H9 (cell line): Measurements from ENCODE around the gene AKAP7. TPM values are rescaled to one million over a fixed set of nuclear protein-coding genes. Genes with fewer than 3 reads are reported as not detected.

Experiments
- DNase-seq: peaks from one replicate; pipeline ENCODE4 v3.0.0-alpha.2; 2017
- H2AFZ ChIP-seq: one replicate; pipeline ENCODE4 v1.6.1; 2013; ENCODE audit warnings: mild to moderate bottlenecking, low read length, control low read depth, moderate library complexity
- H2AK5ac ChIP-seq: 2 replicates; pipeline ENCODE4 v1.6.1; 2013; ENCODE audit warnings: low read length, control low read depth, mixed read lengths; ENCODE audit not compliant: insufficient read length
- H2BK120ac ChIP-seq: one replicate; pipeline ENCODE4 v1.6.1; 2013; ENCODE audit warnings: low read depth, mild to moderate bottlenecking, low read length, control low read depth, inconsistent platforms; ENCODE audit not compliant: poor library complexity, severe bottlenecking
- H2BK12ac ChIP-seq: 2 replicates; pipeline ENCODE4 v1.6.1; 2013; ENCODE audit warnings: low read length, control low read depth, mixed read lengths, low read depth; ENCODE audit not compliant: insufficient read length
- H2BK15ac ChIP-seq: 2 replicates; pipeline ENCODE4 v1.6.1; 2013; ENCODE audit warnings: low read depth, low read length, control low read depth
- H2BK20ac ChIP-seq: one replicate; pipeline ENCODE4 v1.6.1; 2013; ENCODE audit warnings: low read depth, mild to moderate bottlenecking, low read length, control low read depth, inconsistent platforms; ENCODE audit not compliant: poor library complexity, severe bottlenecking
- H2BK5ac ChIP-seq: 2 replicates; pipeline ENCODE4 v1.6.1; 2013; ENCODE audit warnings: low read length, control low read depth, mixed read lengths; ENCODE audit not compliant: insufficient read length
- H3K14ac ChIP-seq: 2 replicates; pipeline ENCODE4 v1.6.1; 2013; ENCODE audit warnings: low read length, control low read depth; ENCODE audit not compliant: insufficient read depth
- H3K18ac ChIP-seq: 2 replicates; pipeline ENCODE4 v1.6.1; 2013; ENCODE audit warnings: low read depth, mild to moderate bottlenecking, mixed read lengths, low read length, control low read depth; ENCODE audit not compliant: insufficient read length
- H3K23ac ChIP-seq: 2 replicates; pipeline ENCODE4 v1.6.1; 2013; ENCODE audit warnings: low read length, control low read depth, mixed read lengths, low read depth; ENCODE audit not compliant: insufficient read length
- H3K23me2 ChIP-seq: 2 replicates; pipeline ENCODE4 v1.6.1; 2013; ENCODE audit warnings: low read depth, mild to moderate bottlenecking, mixed read lengths, low read length, control low read depth; ENCODE audit not compliant: insufficient read length, poor library complexity, severe bottlenecking
- H3K27ac ChIP-seq: 2 replicates; pipeline ENCODE4 v1.5.1; 2013; ENCODE audit warnings: low read length, control low read depth, mixed read lengths, low read depth; ENCODE audit not compliant: insufficient read length
- H3K27me3 ChIP-seq: 2 replicates; pipeline ENCODE4 v1.6.1; 2013; ENCODE audit warnings: low read length, control low read depth, inconsistent platforms; ENCODE audit not compliant: insufficient read depth
- H3K4ac ChIP-seq: 2 replicates; pipeline ENCODE4 v1.6.1; 2013; ENCODE audit warnings: low read depth, mild to moderate bottlenecking, control low read depth, inconsistent platforms, low read length, moderate library complexity
- H3K4me1 ChIP-seq: 2 replicates; pipeline ENCODE4 v1.6.1; 2013; ENCODE audit warnings: low read length, control low read depth, inconsistent platforms; ENCODE audit not compliant: insufficient read depth
- H3K4me2 ChIP-seq: 2 replicates; pipeline ENCODE4 v1.6.1; 2013; ENCODE audit warnings: low read length, control low read depth, mixed read lengths; ENCODE audit not compliant: insufficient read length, insufficient read depth
- H3K56ac ChIP-seq: 2 replicates; pipeline ENCODE4 v1.6.1; 2013; ENCODE audit warnings: low read depth, mild to moderate bottlenecking, mixed read lengths, low read length, control low read depth; ENCODE audit not compliant: insufficient read length
- H3K79me1 ChIP-seq: 2 replicates; pipeline ENCODE4 v1.6.1; 2013; ENCODE audit warnings: low read depth, mild to moderate bottlenecking, moderate library complexity, low read length, control low read depth, inconsistent platforms; ENCODE audit not compliant: insufficient read depth, poor library complexity, severe bottlenecking
- H3K79me2 ChIP-seq: 2 replicates; pipeline ENCODE4 v1.6.1; 2013; ENCODE audit warnings: low read length, control low read depth, inconsistent platforms; ENCODE audit not compliant: insufficient read depth
- H3K9ac ChIP-seq: 2 replicates; pipeline ENCODE4 v1.6.1; 2013; ENCODE audit warnings: low read length, control low read depth, mixed read lengths; ENCODE audit not compliant: insufficient read length; ENCODE audit errors: extremely low read depth
- H3K9me3 ChIP-seq: one replicate; pipeline ENCODE4 v1.6.1; 2013; ENCODE audit warnings: low read depth, low read length, inconsistent platforms; ENCODE audit not compliant: control insufficient read depth
- H3T11ph ChIP-seq: one replicate; pipeline ENCODE4 v1.6.1; 2013; ENCODE audit warnings: mild to moderate bottlenecking, low read length, control low read depth, inconsistent platforms
- H4K20me1 ChIP-seq: one replicate; pipeline ENCODE4 v1.6.1; 2013; ENCODE audit not compliant: control insufficient read depth, insufficient read length, insufficient read depth
- H4K5ac ChIP-seq: 2 replicates; pipeline ENCODE4 v1.6.1; 2013; ENCODE audit warnings: low read depth, mild to moderate bottlenecking, mixed read lengths, low read length, control low read depth; ENCODE audit not compliant: insufficient read length
- H4K8ac ChIP-seq: replicated peaks from 2 replicates; pipeline ENCODE4 v1.6.1; 2013; ENCODE audit warnings: low read length, control low read depth, mixed read lengths, low read depth; ENCODE audit not compliant: insufficient read length
- H4K91ac ChIP-seq: 2 replicates; pipeline ENCODE4 v1.6.1; 2013; ENCODE audit warnings: low read depth, mild to moderate bottlenecking, moderate library complexity, mixed read lengths, low read length, control low read depth; ENCODE audit not compliant: insufficient read length
- H3K27ac Mint-ChIP-seq, 3 experiments: 2 replicates in 2 of 3; 3 replicates in 1 of 3; pipeline ENCODE4 v1.8.0; 2020 to 2021; ENCODE audit warnings: mixed read lengths in 3 of 3, mild to moderate bottlenecking in 1 of 3, moderate library complexity in 1 of 3
- H3K27me3 Mint-ChIP-seq: 2 replicates; pipeline ENCODE4 v1.8.0; 2021; ENCODE audit warnings: low read depth, mild to moderate bottlenecking, moderate library complexity, mixed read lengths
- H3K36me3 Mint-ChIP-seq, 3 experiments: 2 replicates in 2 of 3; 3 replicates in 1 of 3; pipeline ENCODE4 v1.8.0; 2020 to 2021; ENCODE audit warnings: low read depth in 3 of 3, mixed read lengths in 3 of 3; ENCODE audit not compliant: insufficient read depth in 1 of 3
- H3K4me1 Mint-ChIP-seq, 2 experiments: 2 replicates each; pipeline ENCODE4 v1.8.0; 2020; ENCODE audit warnings: mixed read lengths in 2 of 2
- H3K4me3 Mint-ChIP-seq, 2 experiments: 2 replicates in 1 of 2; 3 replicates in 1 of 2; pipeline ENCODE4 v1.8.0; 2020 to 2021; ENCODE audit warnings: mild to moderate bottlenecking in 2 of 2, mixed read lengths in 2 of 2, moderate library complexity in 1 of 2
- H3K9me3 Mint-ChIP-seq, 2 experiments: 2 replicates in 1 of 2; 3 replicates in 1 of 2; pipeline ENCODE4 v1.8.0; 2020; ENCODE audit warnings: mild to moderate bottlenecking in 2 of 2, mixed read lengths in 2 of 2, moderate library complexity in 1 of 2
- CTCF ChIP-seq: fragments of 200-600 bp; sonication (generic); conservative IDR thresholded peaks from 3 replicates; pipeline ENCODE4 v1.8.0; 2021; ENCODE audit warnings: antibody characterized with exemption, mild to moderate bottlenecking
- WGBS: extraction: QIAGEN DNeasy Blood & Tissue Kit; methylation state at CpG from one replicate; pipeline ENCODE4 v1.1.7; 2013; ENCODE audit warnings: missing lambda C conversion rate, low lambda C conversion rate, mixed read lengths; ENCODE audit not compliant: insufficient read length; ENCODE audit errors: extremely low coverage; 5-methylcytosine and 5-hydroxymethylcytosine counted together
- total RNA-seq: library from RNA; stranded (reverse); gene quantifications from 2 replicates; pipeline ENCODE4 v1.2.1, GENCODE V29; 2021

The AKAP7 gene
- total RNA-seq, 1 experiment from 2014 or later, result 9.8 TPM

GRCh38 chr6:131093334-131093733 is 41.9 kb upstream of the AKAP7 start:
- Histone ChIP-seq H4K20me1 (no peaks in the 10 kb centered on the region), H3K27me3 (no peaks in the 10 kb centered on the region), H2AK5ac (no peak overlapping the region), H2BK15ac (no peak overlapping the region), H3K27ac (no peak overlapping the region), H3K79me2 (no peaks in the 10 kb centered on the region), H3K4me2 (no peak overlapping the region), H3K56ac (no peak overlapping the region), H3K23ac (no peak overlapping the region), H3K18ac (no peak overlapping the region), H2BK120ac (no peak overlapping the region), H2AFZ (no peak overlapping the region), H2BK12ac (no peak overlapping the region), H3K23me2 (no peaks in the 10 kb centered on the region), H2BK20ac (no peak overlapping the region), H3K14ac (no peak overlapping the region), H3K4me1 (no peaks in the 10 kb centered on the region), H3K9me3 (no peaks in the 10 kb centered on the region), H4K8ac (no peak overlapping the region), H3T11ph (no peak overlapping the region), H4K91ac (no peak overlapping the region), H3K4ac (no peak overlapping the region), H3K79me1 (no peaks in the 10 kb centered on the region), H2BK5ac (no peak overlapping the region), H3K9ac (no peak overlapping the region), H4K5ac (no peak overlapping the region)
- Mint-ChIP-seq H3K4me1 (no peaks in the 10 kb centered on the region), H3K9me3 (peaks cover 14% of the 10 kb centered on the region in 2 experiments; a peak in 4 of 5 replicates), H3K27me3 (peaks cover 4% of the 10 kb centered on the region; the same call in 1 of the 2 replicates), H3K4me3 (no peak overlapping the region), H3K36me3 (peaks cover 0 to 5% (median 0%) of the 10 kb centered on the region in 3 experiments; a peak in 5 of 7 replicates), H3K27ac (no peak overlapping the region)
- DNase-seq, result no peak
- no CpG with 5 or more reads among the region's 1 CpG for WGBS
- TF ChIP-seq CTCF, result no peak
